ENCODE measurements around the gene RAD54L2. TPM values are rescaled to one million over a fixed set of nuclear protein-coding genes. Genes with fewer than 3 reads are reported as not detected.

Gene RAD54L2, protein sequence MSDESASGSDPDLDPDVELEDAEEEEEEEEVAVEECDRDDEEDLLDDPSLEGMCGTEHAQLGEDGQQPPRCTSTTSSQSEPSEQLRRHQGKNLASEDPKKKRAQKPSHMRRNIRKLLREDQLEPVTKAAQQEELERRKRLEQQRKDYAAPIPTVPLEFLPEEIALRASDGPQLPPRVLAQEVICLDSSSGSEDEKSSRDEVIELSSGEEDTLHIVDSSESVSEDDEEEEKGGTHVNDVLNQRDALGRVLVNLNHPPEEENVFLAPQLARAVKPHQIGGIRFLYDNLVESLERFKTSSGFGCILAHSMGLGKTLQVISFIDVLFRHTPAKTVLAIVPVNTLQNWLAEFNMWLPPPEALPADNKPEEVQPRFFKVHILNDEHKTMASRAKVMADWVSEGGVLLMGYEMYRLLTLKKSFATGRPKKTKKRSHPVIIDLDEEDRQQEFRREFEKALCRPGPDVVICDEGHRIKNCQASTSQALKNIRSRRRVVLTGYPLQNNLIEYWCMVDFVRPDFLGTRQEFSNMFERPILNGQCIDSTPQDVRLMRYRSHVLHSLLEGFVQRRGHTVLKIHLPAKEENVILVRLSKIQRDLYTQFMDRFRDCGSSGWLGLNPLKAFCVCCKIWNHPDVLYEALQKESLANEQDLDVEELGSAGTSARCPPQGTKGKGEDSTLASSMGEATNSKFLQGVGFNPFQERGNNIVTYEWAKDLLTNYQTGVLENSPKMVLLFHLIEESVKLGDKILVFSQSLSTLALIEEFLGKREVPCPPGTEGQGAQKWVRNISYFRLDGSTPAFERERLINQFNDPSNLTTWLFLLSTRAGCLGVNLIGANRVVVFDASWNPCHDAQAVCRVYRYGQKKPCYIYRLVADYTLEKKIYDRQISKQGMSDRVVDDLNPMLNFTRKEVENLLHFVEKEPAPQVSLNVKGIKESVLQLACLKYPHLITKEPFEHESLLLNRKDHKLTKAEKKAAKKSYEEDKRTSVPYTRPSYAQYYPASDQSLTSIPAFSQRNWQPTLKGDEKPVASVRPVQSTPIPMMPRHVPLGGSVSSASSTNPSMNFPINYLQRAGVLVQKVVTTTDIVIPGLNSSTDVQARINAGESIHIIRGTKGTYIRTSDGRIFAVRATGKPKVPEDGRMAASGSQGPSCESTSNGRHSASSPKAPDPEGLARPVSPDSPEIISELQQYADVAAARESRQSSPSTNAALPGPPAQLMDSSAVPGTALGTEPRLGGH (N-terminal part only)
- 10 to 100 TPM in 3 of 4 donors, 1 to 10 TPM in 1; 8.1 to 18.7 (median 13.4) TPM for total RNA-seq

- Histone ChIP-seq H3K27me3 (no peaks in the 10 kb centered on the region), H3K9me3 (no peaks in the 10 kb centered on the region), H3K4me1 (peaks cover 9 to 36% (median 16%) of the 10 kb centered on the region in 3 donors), H3K4me3 (peak within 1 kb of the TSS; percentile 57 to 96 (median 86)), H3K27ac (peak within 1 kb of the TSS; percentile 86 to 92 (median 88)), H3K36me3 (peaks cover 0 to 24% (median 0%) of the 10 kb centered on the region in 3 donors)
- DNase-seq, result peak; percentile 25
- peak in 1 of 4 donors; percentile 56 for TF ChIP-seq POLR2A (IDR thresholded peaks at IDR 0.05)
- TF ChIP-seq, protein P1, sequence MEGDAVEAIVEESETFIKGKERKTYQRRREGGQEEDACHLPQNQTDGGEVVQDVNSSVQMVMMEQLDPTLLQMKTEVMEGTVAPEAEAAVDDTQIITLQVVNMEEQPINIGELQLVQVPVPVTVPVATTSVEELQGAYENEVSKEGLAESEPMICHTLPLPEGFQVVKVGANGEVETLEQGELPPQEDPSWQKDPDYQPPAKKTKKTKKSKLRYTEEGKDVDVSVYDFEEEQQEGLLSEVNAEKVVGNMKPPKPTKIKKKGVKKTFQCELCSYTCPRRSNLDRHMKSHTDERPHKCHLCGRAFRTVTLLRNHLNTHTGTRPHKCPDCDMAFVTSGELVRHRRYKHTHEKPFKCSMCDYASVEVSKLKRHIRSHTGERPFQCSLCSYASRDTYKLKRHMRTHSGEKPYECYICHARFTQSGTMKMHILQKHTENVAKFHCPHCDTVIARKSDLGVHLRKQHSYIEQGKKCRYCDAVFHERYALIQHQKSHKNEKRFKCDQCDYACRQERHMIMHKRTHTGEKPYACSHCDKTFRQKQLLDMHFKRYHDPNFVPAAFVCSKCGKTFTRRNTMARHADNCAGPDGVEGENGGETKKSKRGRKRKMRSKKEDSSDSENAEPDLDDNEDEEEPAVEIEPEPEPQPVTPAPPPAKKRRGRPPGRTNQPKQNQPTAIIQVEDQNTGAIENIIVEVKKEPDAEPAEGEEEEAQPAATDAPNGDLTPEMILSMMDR (IDR thresholded peaks at IDR 0.05), result peak in 4 of 6 experiments; percentile 12 to 52 (median 27)
- intact Hi-C loops (cut with DNase I), result no loop called here
- 0% methylated on average over 5 to 6 of the region's 91 CpGs for WGBS, 2 donors
Observed at GRCh38 chr3:51538459-51539290, at the start of gene RAD54L2. TSS of gene RAD54L2 (plus strand) at chr3:51538719. CDS start at chr3:51590421, 51,702 bp downstream.

DNA sequence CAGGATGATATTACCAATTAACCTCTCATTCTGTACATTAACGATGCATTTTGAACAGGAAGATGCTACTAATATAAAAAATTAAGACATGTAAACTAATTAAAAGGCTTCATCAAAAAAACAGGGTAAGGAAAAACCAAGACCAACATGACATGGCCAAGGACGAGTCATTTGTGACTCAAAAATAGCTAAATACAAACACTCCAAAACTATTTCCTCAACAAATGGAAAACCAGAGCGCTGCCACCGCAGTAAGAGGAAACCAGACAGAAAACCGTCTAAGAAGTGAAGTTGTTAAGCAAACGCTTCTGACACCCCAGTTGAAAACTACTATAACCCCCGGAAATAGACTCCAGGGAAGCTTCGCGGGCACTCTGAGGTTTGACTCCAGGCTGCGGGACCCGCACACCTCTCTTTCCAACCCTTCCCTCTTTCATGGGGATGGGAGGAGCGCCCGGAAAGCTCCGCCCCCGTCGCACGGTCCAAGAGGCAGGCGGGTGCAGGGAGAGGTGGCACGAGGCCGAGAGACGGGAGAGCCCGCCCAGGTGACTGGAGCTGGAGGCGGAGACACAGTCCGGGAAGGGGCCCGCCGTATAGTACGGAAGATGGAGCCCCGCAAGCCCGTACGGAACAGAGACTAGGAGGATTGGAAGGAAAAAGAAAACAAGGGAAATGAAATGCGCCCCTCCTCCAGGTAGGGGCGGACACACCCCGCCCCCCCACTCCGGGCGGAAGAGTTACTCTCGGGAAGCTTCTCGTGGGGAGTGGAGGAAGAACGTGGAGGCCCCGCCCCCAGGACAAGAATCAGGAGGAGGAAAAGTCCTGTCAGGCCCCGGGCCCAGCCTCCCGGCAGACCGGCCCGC, 39.4 kb upstream of the RAD54L2 start:
- H3K27me3 ChIP-seq, result no peaks in the 10 kb centered on the region
- no peaks in the 10 kb centered on the region for H3K9me3 ChIP-seq
- peak; percentile 84 for DNase-seq
- intact Hi-C loops (cut with DNase I), result loop anchor here (5.0 kb wide), 1 partner anchor 107 kb away; the partner anchor contains the start of gene RBM15B
- H3K4me3 ChIP-seq, result peak overlapping the region; percentile 64 to 97 (median 86)
- H3K27ac ChIP-seq, result peak overlapping the region; percentile 95 to 100 (median 98)
- H3K36me3 ChIP-seq, result peaks cover 0 to 23% (median 0%) of the 10 kb centered on the region in 3 donors
- peaks cover 0 to 22% (median 9%) of the 10 kb centered on the region in 3 donors for H3K4me1 ChIP-seq
- WGBS, 2 donors, result 1 to 2% methylated on average over 34 to 39 of the region's 43 CpGs
- peak in 2 of 4 donors; percentile 41 to 62 for TF ChIP-seq POLR2A (IDR thresholded peaks at IDR 0.05)
- TF ChIP-seq, protein P1 (IDR thresholded peaks at IDR 0.05), result peak in 1 of 6 experiments; percentile 5

GRCh38 chr3:51500632-51501131, 37.8 kb upstream of the RAD54L2 start:
- H3K4me3 ChIP-seq, result peak overlapping the region in 2 of 4 donors; percentile 55 to 97
- no peak for TF ChIP-seq POLR2A (IDR thresholded peaks at IDR 0.05)
- TF ChIP-seq, protein P1 (IDR thresholded peaks at IDR 0.05), result no peak

More at GRCh38 chr3:51500632-51501131, 37.8 kb upstream of the RAD54L2 start:
- 88 to 93% methylated on average over 14 of the region's 14 CpGs for WGBS, 2 donors
- intact Hi-C loops (cut with DNase I), result loop anchor here (2.0 kb wide), 1 partner anchor 168 kb away; no protein-coding TSS in a partner anchor
- H3K27ac ChIP-seq, result peak overlapping the region; percentile 89 to 100 (median 96)
- no peak for DNase-seq
- H3K4me1 ChIP-seq, result peaks cover 0 to 22% (median 9%) of the 10 kb centered on the region in 3 donors
- no peaks in the 10 kb centered on the region for H3K27me3 ChIP-seq
- H3K36me3 ChIP-seq, result peaks cover 0 to 8% (median 0%) of the 10 kb centered on the region in 3 donors
- no peaks in the 10 kb centered on the region for H3K9me3 ChIP-seq
